SH-SY5Y (cell line): ENCODE measurements around the gene DMAC2.

Experiments
- GATA2 ChIP-seq: IDR thresholded peaks from 2 replicates; pipeline ENCODE4 v1.6.1; 2011; ENCODE audit warnings: mild to moderate bottlenecking, low read depth, low read length
- GATA3 ChIP-seq: IDR thresholded peaks from 2 replicates; pipeline ENCODE4 v1.6.1; 2011; ENCODE audit warnings: low read depth, mild to moderate bottlenecking, low read length, moderate library complexity

GRCh38 chr19:41456342-41456918 is 16.7 kb upstream of the DMAC2 start:
- TF ChIP-seq GATA2 = no peak
- no peak for TF ChIP-seq GATA3
